ENCODE results near the gene TEX19.
"Not testable (repeated sequence)": the region's sequence is repeated elsewhere in the genome, so short reads cannot be mapped to it uniquely, and the experiment has no call there.

The TEX19 gene

DNA sequence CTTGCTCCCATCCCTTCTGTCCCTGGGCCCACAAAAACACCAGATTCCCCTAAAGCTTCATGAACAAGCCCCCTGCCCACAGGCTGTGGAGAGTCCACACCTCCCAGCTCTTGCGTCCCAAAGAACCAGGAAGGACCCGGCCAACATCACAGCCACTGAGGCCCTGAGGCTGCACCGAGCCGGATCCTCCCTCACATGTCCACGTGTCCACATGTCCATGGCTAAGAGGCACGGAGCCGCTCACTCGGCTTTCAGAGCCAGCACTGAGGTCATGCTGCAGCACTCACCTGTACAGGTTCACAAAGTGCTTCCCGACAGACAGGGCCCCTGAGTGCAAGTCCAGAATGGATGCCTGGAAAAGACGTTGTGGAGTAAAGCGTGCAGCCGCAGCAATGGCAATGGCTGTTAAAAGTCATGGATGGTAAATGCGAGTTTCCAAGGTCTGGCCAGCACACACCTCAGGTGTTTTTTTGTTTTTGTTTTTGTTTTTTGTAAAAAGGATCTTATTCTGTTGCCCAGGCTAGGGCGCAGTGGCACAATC lies 47.2 kb downstream of the TEX19 start:
- no peak overlapping the region for H3K27ac ChIP-seq (ENCODE audit: low read length)
- no peak overlapping the region for H3K9ac ChIP-seq (ENCODE audit: low read depth, low read length)

DNA sequence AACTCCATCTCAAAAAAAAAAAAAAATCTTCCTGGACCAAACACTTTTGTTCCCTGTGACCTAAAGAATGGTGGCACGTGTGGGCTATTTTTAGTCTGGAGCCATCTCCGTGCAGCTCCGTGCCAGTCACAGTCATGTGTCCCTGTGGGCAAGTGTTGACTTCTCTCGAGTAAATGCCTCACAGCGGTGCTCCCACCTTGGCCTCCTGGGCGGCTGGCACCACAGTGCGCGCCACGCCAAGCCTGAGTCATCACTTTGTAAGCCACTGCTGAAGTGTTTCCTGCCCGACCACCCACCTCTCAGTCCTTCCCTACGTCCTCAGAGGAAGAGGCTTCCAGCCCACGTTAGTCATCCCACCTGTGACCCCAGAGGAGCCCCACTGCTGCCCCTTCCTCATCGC lies 48.2 kb downstream of the TEX19 start:
- H3K4me1 ChIP-seq (ENCODE audit: insufficient read depth, low read length): no peaks in the 10 kb centered on the region
- no peaks in the 10 kb centered on the region; the same call in 1 of the 2 replicates for H3K36me3 ChIP-seq (ENCODE audit: insufficient read depth, low read depth, low read length)
- H3K27ac ChIP-seq (ENCODE audit: low read length): no peak overlapping the region
- H3K27me3 ChIP-seq (ENCODE audit: insufficient read depth, low read length): no peaks in the 10 kb centered on the region
- no peak overlapping the region for H3K4me3 ChIP-seq (ENCODE audit: low read length)
- no peak overlapping the region for H3K9ac ChIP-seq (ENCODE audit: low read depth, low read length)
- H3K9me3 ChIP-seq (ENCODE audit: insufficient read depth, low read depth, low read length): no peaks in the 10 kb centered on the region

More for the DNA sequence above, 47.2 kb downstream of the TEX19 start:
- H3K27me3 ChIP-seq (ENCODE audit: insufficient read depth, low read length): no peaks in the 10 kb centered on the region
- H3K4me1 ChIP-seq (ENCODE audit: insufficient read depth, low read length): no peaks in the 10 kb centered on the region
- H3K9me3 ChIP-seq (ENCODE audit: insufficient read depth, low read depth, low read length): no peaks in the 10 kb centered on the region
- H3K4me3 ChIP-seq (ENCODE audit: low read length): no peak overlapping the region
- H3K36me3 ChIP-seq (ENCODE audit: insufficient read depth, low read depth, low read length): no peaks in the 10 kb centered on the region; the same call in 1 of the 2 replicates

- H3K9ac ChIP-seq (ENCODE audit: low read depth, low read length): no peak overlapping the region
- no peaks in the 10 kb centered on the region; the same call in 1 of the 2 replicates for H3K36me3 ChIP-seq (ENCODE audit: insufficient read depth, low read depth, low read length)
- no peak overlapping the region for H3K4me3 ChIP-seq (ENCODE audit: low read length)
- no peaks in the 10 kb centered on the region for H3K27me3 ChIP-seq (ENCODE audit: insufficient read depth, low read length)
- H3K9me3 ChIP-seq (ENCODE audit: insufficient read depth, low read depth, low read length): no peaks in the 10 kb centered on the region
- H3K27ac ChIP-seq (ENCODE audit: low read length): no peak overlapping the region
- H3K4me1 ChIP-seq (ENCODE audit: insufficient read depth, low read length): no peaks in the 10 kb centered on the region
Observed at GRCh38 chr17:82408288-82408937, 49.4 kb downstream of the TEX19 start.

DNA sequence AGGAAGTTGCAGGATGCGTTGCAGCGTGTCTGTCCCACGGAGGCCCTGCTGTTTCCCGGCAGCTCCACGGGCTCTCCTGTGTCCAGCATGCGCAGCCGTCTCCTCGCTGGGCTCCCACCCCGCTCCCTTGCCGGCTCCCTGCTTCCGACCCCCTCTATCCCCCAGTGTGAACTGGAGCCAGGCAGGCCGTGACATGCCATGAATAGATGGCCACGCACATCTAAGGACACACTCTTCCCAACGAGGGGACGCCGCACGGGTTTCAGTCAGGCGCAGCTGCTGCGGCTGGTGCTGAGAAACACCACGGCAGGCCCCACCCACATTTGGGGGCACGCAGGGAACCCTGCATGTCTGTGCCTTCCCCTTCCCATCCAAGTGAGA lies 49.9 kb downstream of the TEX19 start:
- Histone ChIP-seq H3K4me3 (ENCODE audit: low read length) (no peak overlapping the region), H3K27ac (ENCODE audit: low read length) (no peak overlapping the region), H3K36me3 (ENCODE audit: insufficient read depth, low read depth, low read length) (no peaks in the 10 kb centered on the region; the same call in 1 of the 2 replicates), H3K4me1 (ENCODE audit: insufficient read depth, low read length) (no peaks in the 10 kb centered on the region), H3K9ac (ENCODE audit: low read depth, low read length) (no peak overlapping the region), H3K9me3 (ENCODE audit: insufficient read depth, low read depth, low read length) (no peaks in the 10 kb centered on the region), H3K27me3 (ENCODE audit: insufficient read depth, low read length) (no peaks in the 10 kb centered on the region)

DNA sequence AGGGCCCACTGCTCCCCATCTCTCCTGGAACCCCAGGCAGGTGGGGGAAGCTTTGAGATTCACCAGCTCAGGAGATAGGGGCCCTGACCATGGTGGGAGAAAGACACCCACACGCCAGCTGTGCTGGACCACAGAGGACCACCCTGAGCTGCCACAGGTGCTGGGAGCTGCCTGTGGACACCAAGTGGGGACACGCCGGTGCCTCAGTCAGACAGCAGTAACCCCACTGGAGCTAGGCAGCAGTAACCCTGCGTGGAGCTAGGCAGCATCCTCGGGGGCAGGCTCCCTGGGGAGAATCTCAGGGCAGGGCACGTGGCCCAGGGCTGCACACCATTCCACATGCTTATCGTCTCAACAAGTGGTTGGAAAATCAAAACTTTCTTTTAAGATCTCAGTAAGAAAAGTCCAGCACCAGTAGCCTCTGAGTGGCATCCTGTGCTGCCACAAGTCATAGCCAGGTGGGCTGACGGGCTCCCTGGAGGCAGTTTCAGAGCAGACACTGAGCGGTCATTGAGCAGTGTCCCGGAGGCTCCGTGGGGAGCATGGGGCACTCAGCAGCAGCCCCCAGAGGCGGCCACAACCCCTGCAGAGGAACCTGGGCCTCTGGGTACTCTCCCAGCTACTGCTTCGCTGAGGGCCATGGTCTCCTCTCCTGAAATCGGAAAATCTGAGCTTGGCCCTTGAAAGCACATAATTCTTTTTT lies 51.1 kb downstream of the TEX19 start:
- H3K36me3 ChIP-seq (ENCODE audit: insufficient read depth, low read depth, low read length): no peaks in the 10 kb centered on the region
- no peak overlapping the region for H3K4me3 ChIP-seq (ENCODE audit: low read length)
- no peaks in the 10 kb centered on the region for H3K4me1 ChIP-seq (ENCODE audit: insufficient read depth, low read length)
- H3K27ac ChIP-seq (ENCODE audit: low read length): no peak overlapping the region
- H3K9ac ChIP-seq (ENCODE audit: low read depth, low read length): no peak overlapping the region
- H3K27me3 ChIP-seq (ENCODE audit: insufficient read depth, low read length): no peaks in the 10 kb centered on the region
- H3K9me3 ChIP-seq (ENCODE audit: insufficient read depth, low read depth, low read length): no peaks in the 10 kb centered on the region

DNA sequence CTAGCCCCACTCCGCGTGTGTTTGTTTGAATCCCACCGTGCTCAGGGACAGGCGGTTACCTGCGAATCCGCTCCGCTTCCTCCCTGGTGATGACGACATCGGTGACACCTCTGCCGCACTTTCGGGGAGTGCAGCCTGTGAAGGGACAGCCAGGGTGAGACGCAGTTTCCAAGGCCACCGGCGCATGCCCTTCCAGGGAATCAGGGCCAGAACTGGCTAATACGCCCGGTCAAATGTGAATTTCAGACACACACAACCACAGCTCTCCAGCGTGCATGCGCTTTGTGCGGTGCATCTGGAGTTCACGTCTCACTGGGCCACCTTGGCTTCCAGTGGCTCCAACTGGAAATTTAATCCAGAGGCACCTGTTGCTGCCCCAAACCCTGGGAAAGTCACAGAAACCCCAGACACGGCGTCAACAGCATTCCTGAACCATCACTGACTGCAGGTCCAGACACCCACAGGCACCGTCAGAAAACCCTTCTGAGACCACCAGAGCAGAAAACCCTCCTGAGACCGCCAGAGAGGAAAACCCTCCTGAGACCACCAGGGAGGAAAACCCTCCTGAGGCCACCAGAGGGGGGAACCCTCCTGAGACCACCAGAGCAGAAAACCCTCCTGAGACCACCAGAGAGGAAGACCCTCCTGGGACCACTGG lies 52.5 kb downstream of the TEX19 start:
- H3K9me3 ChIP-seq (ENCODE audit: insufficient read depth, low read depth, low read length): no peaks in the 10 kb centered on the region
- no peaks in the 10 kb centered on the region for H3K4me1 ChIP-seq (ENCODE audit: insufficient read depth, low read length)
- no peak overlapping the region for H3K27ac ChIP-seq (ENCODE audit: low read length)
- no peaks in the 10 kb centered on the region for H3K27me3 ChIP-seq (ENCODE audit: insufficient read depth, low read length)
- H3K9ac ChIP-seq (ENCODE audit: low read depth, low read length): no peak overlapping the region
- no peak overlapping the region for H3K4me3 ChIP-seq (ENCODE audit: low read length)
- H3K36me3 ChIP-seq (ENCODE audit: insufficient read depth, low read depth, low read length): no peaks in the 10 kb centered on the region

DNA sequence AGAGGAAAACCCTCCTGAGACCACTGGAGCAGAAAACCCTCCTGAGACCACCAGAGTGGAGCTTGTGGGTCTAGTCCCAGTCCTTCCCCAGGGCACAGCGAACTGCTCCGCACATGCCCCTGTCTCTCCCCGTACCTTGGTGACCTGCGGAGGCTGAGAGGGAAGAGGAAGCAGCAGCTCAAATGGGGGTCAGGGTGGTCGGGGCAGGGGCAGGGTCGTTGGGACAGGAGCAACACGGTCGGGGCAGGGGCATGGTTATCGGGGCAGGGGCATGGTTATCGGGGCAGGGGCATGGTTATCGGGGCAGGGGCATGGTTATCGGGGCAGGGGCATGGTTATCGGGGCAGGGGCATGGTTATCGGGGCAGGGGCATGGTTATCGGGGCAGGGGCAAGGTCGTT lies 53.0 kb downstream of the TEX19 start:
- not testable (repeated sequence) for H3K9ac ChIP-seq (ENCODE audit: low read depth, low read length); H3K4me3 ChIP-seq (ENCODE audit: low read length); H3K9me3 ChIP-seq (ENCODE audit: insufficient read depth, low read depth, low read length); H3K4me1 ChIP-seq (ENCODE audit: insufficient read depth, low read length); H3K36me3 ChIP-seq (ENCODE audit: insufficient read depth, low read depth, low read length); H3K27me3 ChIP-seq (ENCODE audit: insufficient read depth, low read length); H3K27ac ChIP-seq (ENCODE audit: low read length)

DNA sequence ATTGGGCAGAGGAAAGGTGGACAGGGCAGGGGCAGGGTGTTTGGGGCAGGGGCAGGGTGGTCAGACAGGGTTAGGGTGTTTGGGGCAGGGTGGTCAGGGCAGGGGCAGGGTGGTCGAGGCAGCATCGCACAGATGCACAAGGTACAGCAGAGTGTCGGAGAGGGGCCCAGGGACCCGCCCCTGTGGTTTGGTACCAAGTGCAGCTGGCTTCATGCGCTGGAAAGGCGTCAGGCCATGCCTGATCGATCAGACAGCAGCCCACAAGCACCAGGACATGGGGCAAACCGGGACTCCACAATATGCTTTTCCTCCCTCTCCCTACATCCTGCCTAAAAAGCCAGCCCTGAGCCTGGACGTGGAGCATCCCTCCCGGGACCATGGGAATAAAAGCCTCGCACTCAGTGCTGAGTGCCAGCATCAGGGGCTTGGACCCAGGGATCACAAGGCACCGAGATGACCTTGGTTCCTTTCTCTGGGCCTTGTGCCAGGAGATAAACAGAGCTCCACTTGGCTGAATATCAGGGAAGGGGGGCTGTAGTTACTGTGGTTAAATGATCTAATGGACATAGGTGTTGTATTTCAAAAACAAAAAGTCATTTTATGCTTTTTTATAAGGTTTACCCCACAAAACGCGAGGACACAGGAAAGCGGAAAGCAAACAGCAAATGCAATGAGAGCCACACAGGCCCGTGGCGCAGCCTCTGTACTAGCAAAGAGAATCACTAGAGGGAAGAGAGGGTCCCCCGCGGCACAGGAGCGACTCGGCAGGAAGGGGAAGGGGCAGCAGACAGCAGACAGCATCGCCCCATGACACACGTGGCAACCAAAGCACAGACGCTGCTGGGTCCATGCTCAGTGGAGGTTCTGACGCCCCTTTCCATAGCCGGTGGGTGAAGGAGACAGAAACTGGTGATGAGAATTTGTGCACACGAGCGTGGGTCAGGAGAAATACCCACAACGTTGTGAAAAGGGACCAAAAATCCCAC lies 53.8 kb downstream of the TEX19 start:
- Histone ChIP-seq H3K4me3 (ENCODE audit: low read length) (no peak overlapping the region), H3K27ac (ENCODE audit: low read length) (no peak overlapping the region), H3K9me3 (ENCODE audit: insufficient read depth, low read depth, low read length) (no peaks in the 10 kb centered on the region)

More for the DNA sequence above, 53.8 kb downstream of the TEX19 start:
- Histone ChIP-seq H3K27me3 (ENCODE audit: insufficient read depth, low read length) (no peaks in the 10 kb centered on the region), H3K36me3 (ENCODE audit: insufficient read depth, low read depth, low read length) (no peaks in the 10 kb centered on the region), H3K9ac (ENCODE audit: low read depth, low read length) (no peak overlapping the region), H3K4me1 (ENCODE audit: insufficient read depth, low read length) (no peaks in the 10 kb centered on the region)
